GM12878 (cell line): ENCODE measurements around the gene COQ2. TPM values are rescaled to one million over a fixed set of nuclear protein-coding genes. Genes with fewer than 3 reads are reported as not detected.

Experiments
- ATF7 ChIP-seq: fragments of 450-650 bp; IDR thresholded peaks from 2 replicates; pipeline ENCODE4 v1.6.1; 2016; ENCODE audit warnings: low read depth, mild to moderate bottlenecking
- BHLHE40 ChIP-seq, 2 experiments: fragments of 450-650 bp in 1 of 2; IDR thresholded peaks; 2 replicates each; pipeline ENCODE4 v1.6.1; 2011 to 2017; ENCODE audit warnings: low read depth in 2 of 2, borderline replicate concordance in 1 of 2, improper control_type of control experiment in 1 of 2, low read length in 1 of 2, mild to moderate bottlenecking in 1 of 2
- BMI1 ChIP-seq: fragments of 450-650 bp; IDR thresholded peaks from 2 replicates; pipeline ENCODE4 v1.6.1; 2016; ENCODE audit warnings: mild to moderate bottlenecking, moderate library complexity, borderline replicate concordance
- CBFB ChIP-seq: IDR thresholded peaks from 2 replicates; pipeline ENCODE4 v1.6.1; 2016; ENCODE audit warnings: antibody characterized with exemption, low read depth
- CREM ChIP-seq: IDR thresholded peaks from 2 replicates; pipeline ENCODE4 v1.6.1; 2014; ENCODE audit warnings: antibody characterized with exemption, low read depth
- DPF2 ChIP-seq: fragments of 450-650 bp; IDR thresholded peaks from 2 replicates; pipeline ENCODE4 v1.6.1; 2017; ENCODE audit warnings: mild to moderate bottlenecking
- EED ChIP-seq: sonication (generic); IDR thresholded peaks from 2 replicates; pipeline ENCODE4 v1.6.1; 2016; ENCODE audit warnings: antibody characterized with exemption, low read depth
- ETV6 ChIP-seq, 2 experiments: fragments of 450-650 bp in 1 of 2; IDR thresholded peaks in 1 of 2; conservative IDR thresholded peaks in 1 of 2; 2 replicates each; pipeline ENCODE4 v1.6.1; 2014; ENCODE audit warnings: antibody characterized with exemption in 1 of 2, borderline replicate concordance in 1 of 2, low read depth in 1 of 2, mild to moderate bottlenecking in 1 of 2, moderate library complexity in 1 of 2
- EZH2 ChIP-seq: IDR thresholded peaks from 2 replicates; pipeline ENCODE4 v1.6.1; 2012; ENCODE audit warnings: low read depth, mild to moderate bottlenecking, control low read depth, inconsistent platforms, low read length, borderline replicate concordance; ENCODE audit not compliant: control insufficient read depth
- IKZF1 ChIP-seq: fragments of 450-650 bp; conservative IDR thresholded peaks from 2 replicates; pipeline ENCODE4 v1.6.1; 2017; ENCODE audit warnings: antibody characterized with exemption, mild to moderate bottlenecking
- IKZF2 ChIP-seq, 2 experiments: fragments of 450-650 bp; IDR thresholded peaks; 2 replicates each; pipeline ENCODE4 v1.6.1; 2017; ENCODE audit warnings: mild to moderate bottlenecking in 2 of 2, moderate library complexity in 2 of 2
- IRF4 ChIP-seq: IDR thresholded peaks from 2 replicates; pipeline ENCODE4 v1.6.1; 2011; ENCODE audit warnings: low read depth, low read length
- IRF5 ChIP-seq: fragments of 450-650 bp; IDR thresholded peaks from 2 replicates; pipeline ENCODE4 v1.6.1; 2017; ENCODE audit warnings: borderline replicate concordance
- JUND ChIP-seq: IDR thresholded peaks from 2 replicates; pipeline ENCODE4 v1.6.1; 2012; ENCODE audit warnings: low read depth, mild to moderate bottlenecking, low read length, improper control_type of control experiment, moderate library complexity
- MTA3 ChIP-seq: IDR thresholded peaks from 2 replicates; pipeline ENCODE4 v1.6.1; 2012; ENCODE audit warnings: low read length, inconsistent platforms, borderline replicate concordance
- NBN ChIP-seq: fragments of 450-650 bp; IDR thresholded peaks from 2 replicates; pipeline ENCODE4 v1.6.1; 2016
- NFIC ChIP-seq: IDR thresholded peaks from 2 replicates; pipeline ENCODE4 v1.6.1; 2012; ENCODE audit warnings: low read depth, mild to moderate bottlenecking, inconsistent platforms, low read length, moderate library complexity
- NR2F1 ChIP-seq: fragments of 450-650 bp; conservative IDR thresholded peaks from 2 replicates; pipeline ENCODE4 v1.6.1; 2017; ENCODE audit warnings: mild to moderate bottlenecking
- PKNOX1 ChIP-seq: fragments of 450-650 bp; IDR thresholded peaks from 2 replicates; pipeline ENCODE4 v1.6.1; 2016; ENCODE audit warnings: mild to moderate bottlenecking
- POU2F2 ChIP-seq: IDR thresholded peaks from 3 replicates; pipeline ENCODE4 v1.6.1; 2011; ENCODE audit warnings: low read depth, mild to moderate bottlenecking, low read length, borderline replicate concordance
- RELB ChIP-seq: fragments of 450-650 bp; IDR thresholded peaks from 2 replicates; pipeline ENCODE4 v1.6.1; 2017; ENCODE audit warnings: low read depth, mild to moderate bottlenecking, moderate library complexity
- RUNX3 ChIP-seq: IDR thresholded peaks from 2 replicates; pipeline ENCODE4 v1.6.1; 2012; ENCODE audit warnings: low read length, inconsistent platforms
- SMAD1 ChIP-seq: fragments of 450-650 bp; IDR thresholded peaks from 2 replicates; pipeline ENCODE4 v1.6.1; 2018; ENCODE audit warnings: mild to moderate bottlenecking, low read depth; ENCODE audit not compliant: partially characterized antibody
- SP1 ChIP-seq: IDR thresholded peaks from one replicate; pipeline ENCODE4 v1.6.1; 2011; ENCODE audit warnings: low read depth, low read length
- TCF7 ChIP-seq: IDR thresholded peaks from 2 replicates; pipeline ENCODE4 v1.6.1; 2014; ENCODE audit warnings: antibody characterized with exemption, borderline replicate concordance
- ZNF217 ChIP-seq: fragments of 450-650 bp; IDR thresholded peaks from 2 replicates; pipeline ENCODE4 v1.6.1; 2017; ENCODE audit warnings: antibody characterized with exemption, mild to moderate bottlenecking
- ZNF24 ChIP-seq: fragments of 450-650 bp; IDR thresholded peaks from 2 replicates; pipeline ENCODE4 v1.6.1; 2017; ENCODE audit warnings: antibody characterized with exemption, mild to moderate bottlenecking
- polyA plus RNA-seq, 11 experiments: library from polyadenylated mRNA; depleted of rRNA in 4 of 11; unstranded in 6 of 11; stranded (reverse) in 5 of 11; fragments of >200 nt; fragmentation: Nextera tagmentation in 4 of 11; fragmentation: Illumina TruSeq in 1 of 11; extraction: Ambion mirVana in 4 of 11; extraction: Trizol in 1 of 11; gene quantifications; 1 replicate in 1 of 11; 2 replicates in 10 of 11; pipeline versions ENCODE4 v1.2.1 to v1.2.3, GENCODE V29; 2011 to 2016; ENCODE audit warnings: inconsistent platforms in 2 of 11, missing spikeins in 2 of 11, low read depth in 1 of 11
- total RNA-seq, 4 experiments: library from RNA; depleted of rRNA in 3 of 4; stranded (reverse); fragments of >200 nt in 3 of 4; fragmentation: Illumina TruSeq in 1 of 4; extraction: Trizol in 1 of 4; gene quantifications; 2 replicates each; pipeline versions ENCODE4 v1.2.1 to v1.2.3, GENCODE V29; 2013 to 2021
- TF ChIP-seq, protein P1 (sequence below): fragments of 450-650 bp; IDR thresholded peaks from 2 replicates; pipeline ENCODE4 v1.6.1; 2016; ENCODE audit warnings: mild to moderate bottlenecking

Gene COQ2
- total and polyA plus RNA-seq, 10 of the 15 experiments (the other 5 are each of a cell fraction or from before 2014, with no cell fraction given): 5.0 to 46.7 (median 19.1) TPM

- peak; percentile 76 for TF ChIP-seq CREM
- peak; percentile 95 for TF ChIP-seq ZNF217
- TF ChIP-seq PKNOX1: peak; percentile 41; the same call in 1 of the 2 replicates
- TF ChIP-seq ATF7: peak; percentile 90
- TF ChIP-seq IRF5: peak; percentile 60; the same call in 1 of the 2 replicates
- TF ChIP-seq NR2F1: 0 out of 2 replicates have a peak, but pooled peaks have one; percentile 45
- TF ChIP-seq POU2F2: peak; percentile 45; the same call in 1 of the 3 replicates
- TF ChIP-seq NFIC: peak; percentile 93
- TF ChIP-seq TCF7: peak; percentile 71; the same call in 1 of the 2 replicates
- peak; percentile 87 for TF ChIP-seq DPF2
- peak; percentile 58; the same call in 1 of the 2 replicates for TF ChIP-seq BMI1
- TF ChIP-seq IKZF1: peak; percentile 73
- peak; percentile 37 to 47; a peak in 1 of 4 replicates for TF ChIP-seq BHLHE40 (IDR thresholded peaks at IDR 0.05; ENCODE audit: borderline replicate concordance in 1 of 2, low read depth in 2 of 2, low read length in 1 of 2)
- peak; percentile 88 for TF ChIP-seq SMAD1
- TF ChIP-seq RUNX3: peak; percentile 98
- peak; percentile 33 for TF ChIP-seq SP1
- TF ChIP-seq MTA3: peak; percentile 93
- TF ChIP-seq JUND: peak; percentile 39; the same call in 1 of the 2 replicates
- peak; percentile 69; the same call in 1 of the 2 replicates for TF ChIP-seq ZNF24
- 0 out of 2 replicates have a peak, but pooled peaks have one; percentile 61 for TF ChIP-seq EZH2
- TF ChIP-seq IKZF2 (IDR thresholded peaks at IDR 0.05): peak; percentile 79 to 92
- TF ChIP-seq, protein P1, sequence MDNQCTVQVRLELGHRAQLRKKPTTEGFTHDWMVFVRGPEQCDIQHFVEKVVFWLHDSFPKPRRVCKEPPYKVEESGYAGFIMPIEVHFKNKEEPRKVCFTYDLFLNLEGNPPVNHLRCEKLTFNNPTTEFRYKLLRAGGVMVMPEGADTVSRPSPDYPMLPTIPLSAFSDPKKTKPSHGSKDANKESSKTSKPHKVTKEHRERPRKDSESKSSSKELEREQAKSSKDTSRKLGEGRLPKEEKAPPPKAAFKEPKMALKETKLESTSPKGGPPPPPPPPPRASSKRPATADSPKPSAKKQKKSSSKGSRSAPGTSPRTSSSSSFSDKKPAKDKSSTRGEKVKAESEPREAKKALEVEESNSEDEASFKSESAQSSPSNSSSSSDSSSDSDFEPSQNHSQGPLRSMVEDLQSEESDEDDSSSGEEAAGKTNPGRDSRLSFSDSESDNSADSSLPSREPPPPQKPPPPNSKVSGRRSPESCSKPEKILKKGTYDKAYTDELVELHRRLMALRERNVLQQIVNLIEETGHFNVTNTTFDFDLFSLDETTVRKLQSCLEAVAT: peak; percentile 99
- peak; percentile 98 for TF ChIP-seq CBFB
- peak; percentile 56 for TF ChIP-seq EED
- peak; percentile 84 for TF ChIP-seq IRF4
- peak; percentile 91 for TF ChIP-seq NBN
- TF ChIP-seq ETV6 (conservative IDR thresholded peaks at IDR 0.05 in 1 of 2, IDR thresholded peaks at IDR 0.05 in 1 of 2; ENCODE audit: borderline replicate concordance in 1 of 2, low read depth in 1 of 2): peak in 1 of 2 experiments; percentile 54; a peak in 1 of 4 replicates
- TF ChIP-seq RELB: peak; percentile 78
Measured at GRCh38 chr4:83235645-83236133, 48.9 kb downstream of the COQ2 start (continued).
